NOMO-1 (cell line): ENCODE results near the gene GLTP.

Experiments used
- DNase-seq, 2 experiments: peaks; one replicate each; lab custom pipeline; 2025; ENCODE audit not compliant: unreplicated experiment in 2 of 2; lab: John Stamatoyannopoulos, UW

Gene GLTP

DNA sequence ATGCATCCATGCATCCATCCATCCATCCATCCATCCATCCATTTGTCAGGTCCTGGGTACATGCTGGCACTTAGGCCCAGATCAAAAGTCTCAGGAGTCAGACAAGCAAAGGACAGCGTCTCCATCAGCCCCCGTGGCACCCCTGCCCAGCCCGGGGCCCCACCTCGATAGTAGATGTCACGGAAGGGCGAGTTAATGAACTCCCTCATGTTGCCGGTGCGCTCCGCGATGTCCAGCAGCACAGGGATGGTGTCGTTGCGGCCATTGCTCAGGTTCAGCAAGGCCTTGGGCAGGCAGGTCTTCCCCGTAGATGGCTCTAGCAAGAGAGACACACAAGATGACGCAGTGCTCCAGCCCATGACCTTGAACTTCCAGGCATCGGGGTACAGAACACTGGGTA, 77.5 kb downstream of the GLTP start:
- DNase-seq, result no peak
